ENCODE data around the gene NOLC1. TPM values are rescaled to one million over a fixed set of nuclear protein-coding genes. Genes with fewer than 3 reads are reported as not detected.

The NOLC1 gene
- total RNA-seq, 2 donors from 2014 or later: 92.0 to 93.5 TPM

DNA sequence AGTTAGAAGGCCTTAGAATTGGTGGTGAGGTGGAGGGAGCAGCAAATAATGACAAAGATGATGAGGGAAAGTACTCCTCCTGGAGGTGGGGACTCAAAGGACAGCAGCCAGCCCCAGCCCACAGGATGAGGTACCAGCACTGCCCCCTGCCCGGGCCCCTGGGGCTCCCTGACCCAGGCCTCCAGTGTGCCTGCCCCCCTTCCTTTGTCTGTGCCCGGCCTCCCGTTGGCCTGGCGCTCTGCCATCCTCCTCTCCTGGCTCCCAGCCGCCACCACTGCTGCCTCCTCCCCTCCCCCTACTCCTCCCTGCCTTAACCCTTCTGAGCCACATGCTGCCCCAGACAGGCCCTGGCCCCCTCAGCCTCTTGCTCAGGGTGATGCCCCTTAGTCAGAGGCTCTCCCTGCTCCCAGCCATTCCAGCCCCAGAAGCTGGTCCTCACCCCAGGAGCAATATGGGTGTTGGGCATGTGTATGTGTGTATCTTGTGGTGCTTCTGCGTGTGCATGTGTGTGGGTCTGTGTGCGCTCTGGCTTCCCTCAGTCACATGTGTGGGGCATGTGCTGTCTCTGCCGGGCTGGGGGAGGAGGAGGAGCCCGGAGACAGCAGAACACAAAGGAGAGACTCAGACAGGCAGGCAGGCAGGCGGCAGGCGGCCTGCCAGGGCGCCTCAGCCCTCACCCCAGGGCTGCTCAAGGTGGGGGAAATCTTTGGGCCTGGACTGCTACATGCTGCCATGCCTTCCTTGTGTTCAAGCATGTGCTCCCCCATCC, 34.6 kb upstream of the NOLC1 start:
- Mint-ChIP-seq H3K27ac (peak overlapping the region; percentile 97), H3K4me1 (peaks cover 64% of the 10 kb centered on the region), H3K27me3 (ENCODE audit: insufficient read depth) (no peaks in the 10 kb centered on the region), H3K4me3 (peak overlapping the region; percentile 75), H3K9me3 (no peaks in the 10 kb centered on the region), H3K36me3 (ENCODE audit: low read depth) (no peaks in the 10 kb centered on the region)
- Histone ChIP-seq H3K4me1 (ENCODE audit: control insufficient read depth, insufficient read depth, low read length) (peaks cover 15% of the 10 kb centered on the region), H3K9ac (ENCODE audit: extremely low read depth, low read length, poor library complexity, severe bottlenecking) (no peak overlapping the region), H3K9me3 (ENCODE audit: control insufficient read depth, low read length) (no peaks in the 10 kb centered on the region), H3K4me3 (ENCODE audit: low read length) (peak overlapping the region; percentile 80), H3K27me3 (ENCODE audit: control insufficient read depth, insufficient read depth, low read length, poor library complexity, severe bottlenecking) (no peaks in the 10 kb centered on the region), H3K27ac (ENCODE audit: low read depth, low read length) (peak overlapping the region; percentile 97), H3K36me3 (ENCODE audit: control insufficient read depth, insufficient read depth, low read length) (no peaks in the 10 kb centered on the region)
- WGBS, 2 experiments (ENCODE audit: insufficient coverage in 1 of 2, insufficient read length in 1 of 2): 23 to 37% methylated on average over 6 to 12 of the region's 12 CpGs
- TF ChIP-seq, protein P1, sequence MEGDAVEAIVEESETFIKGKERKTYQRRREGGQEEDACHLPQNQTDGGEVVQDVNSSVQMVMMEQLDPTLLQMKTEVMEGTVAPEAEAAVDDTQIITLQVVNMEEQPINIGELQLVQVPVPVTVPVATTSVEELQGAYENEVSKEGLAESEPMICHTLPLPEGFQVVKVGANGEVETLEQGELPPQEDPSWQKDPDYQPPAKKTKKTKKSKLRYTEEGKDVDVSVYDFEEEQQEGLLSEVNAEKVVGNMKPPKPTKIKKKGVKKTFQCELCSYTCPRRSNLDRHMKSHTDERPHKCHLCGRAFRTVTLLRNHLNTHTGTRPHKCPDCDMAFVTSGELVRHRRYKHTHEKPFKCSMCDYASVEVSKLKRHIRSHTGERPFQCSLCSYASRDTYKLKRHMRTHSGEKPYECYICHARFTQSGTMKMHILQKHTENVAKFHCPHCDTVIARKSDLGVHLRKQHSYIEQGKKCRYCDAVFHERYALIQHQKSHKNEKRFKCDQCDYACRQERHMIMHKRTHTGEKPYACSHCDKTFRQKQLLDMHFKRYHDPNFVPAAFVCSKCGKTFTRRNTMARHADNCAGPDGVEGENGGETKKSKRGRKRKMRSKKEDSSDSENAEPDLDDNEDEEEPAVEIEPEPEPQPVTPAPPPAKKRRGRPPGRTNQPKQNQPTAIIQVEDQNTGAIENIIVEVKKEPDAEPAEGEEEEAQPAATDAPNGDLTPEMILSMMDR (conservative IDR thresholded peaks at IDR 0.05): peak; percentile 64
- peak; percentile 83 for DNase-seq

DNA sequence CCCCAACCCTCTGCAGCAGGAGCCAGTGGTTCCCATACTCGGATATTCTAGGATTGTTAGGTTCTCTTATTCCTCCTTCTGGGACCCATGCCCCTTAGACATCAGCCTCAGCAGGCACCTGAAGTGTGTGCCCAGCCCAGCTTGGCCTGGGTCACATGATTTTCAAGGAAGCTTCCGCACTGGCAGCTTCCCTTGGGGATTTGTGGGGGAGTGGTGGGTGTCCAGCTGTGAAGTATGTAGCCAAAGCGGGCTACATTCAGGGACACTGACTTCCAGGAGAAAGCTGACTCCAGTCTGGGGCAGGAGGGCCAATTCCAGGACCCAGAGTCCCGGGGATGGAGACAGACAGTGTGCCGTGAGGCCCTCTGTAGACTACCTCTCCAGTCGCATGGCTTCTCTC, 33.3 kb upstream of the NOLC1 start:
- WGBS, 2 experiments (ENCODE audit: insufficient coverage in 1 of 2, insufficient read length in 1 of 2): 21 to 30% methylated on average over 3 to 6 of the region's 6 CpGs
- no peak overlapping the region for H3K9ac ChIP-seq (ENCODE audit: extremely low read depth, low read length, poor library complexity, severe bottlenecking)

DNA sequence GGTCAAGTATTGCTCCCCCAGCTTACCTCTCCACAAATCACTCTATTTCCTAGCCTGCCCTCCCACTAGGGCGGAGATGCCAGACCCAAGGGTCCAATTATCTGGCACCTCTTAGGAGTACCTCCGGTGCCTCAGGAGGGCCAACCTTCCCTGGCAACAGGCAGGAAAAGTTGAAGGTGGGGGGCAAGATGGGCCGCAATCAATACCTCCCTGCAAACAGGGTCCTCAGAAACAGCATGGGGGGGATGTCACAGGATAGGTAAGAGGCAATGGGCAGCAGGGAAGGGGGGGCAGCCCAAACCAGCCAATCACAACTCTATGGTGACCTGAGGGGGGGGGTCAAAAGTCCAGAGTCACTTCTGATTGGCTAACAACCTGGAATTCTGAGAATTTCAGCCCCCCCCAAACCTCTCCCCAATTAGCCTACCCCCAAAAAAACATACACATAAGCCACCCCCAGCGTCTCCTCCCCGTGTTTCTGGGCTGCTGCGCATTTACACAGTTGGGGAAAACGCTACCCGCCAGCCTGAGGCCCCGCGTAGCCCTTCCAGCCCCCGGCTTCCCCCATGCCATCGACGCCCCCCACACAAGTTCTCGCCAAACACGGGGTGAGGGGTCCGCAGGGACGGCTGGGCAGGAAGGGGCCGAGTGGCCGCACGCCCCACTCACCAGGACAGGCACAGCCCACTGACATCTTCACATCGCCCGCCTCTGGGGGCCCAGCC, 32.6 kb upstream of the NOLC1 start:
- H3K4me1 Mint-ChIP-seq: peaks cover 60% of the 10 kb centered on the region
- no peaks in the 10 kb centered on the region for H3K9me3 Mint-ChIP-seq
- H3K27me3 ChIP-seq (ENCODE audit: control insufficient read depth, insufficient read depth, low read length, poor library complexity, severe bottlenecking): no peaks in the 10 kb centered on the region
- H3K27me3 Mint-ChIP-seq (ENCODE audit: insufficient read depth): no peaks in the 10 kb centered on the region
- peak overlapping the region; percentile 92 for H3K27ac Mint-ChIP-seq
- H3K36me3 ChIP-seq (ENCODE audit: control insufficient read depth, insufficient read depth, low read length): no peaks in the 10 kb centered on the region
- 0% methylated on average over 3 to 22 of the region's 22 CpGs for WGBS, 2 experiments (ENCODE audit: insufficient coverage in 1 of 2, insufficient read length in 1 of 2)
- H3K4me1 ChIP-seq (ENCODE audit: control insufficient read depth, insufficient read depth, low read length): peaks cover 15% of the 10 kb centered on the region
- H3K9ac ChIP-seq (ENCODE audit: extremely low read depth, low read length, poor library complexity, severe bottlenecking): peak overlapping the region; percentile 79
- DNase-seq: peak; percentile 88
- TF ChIP-seq, protein P1 (conservative IDR thresholded peaks at IDR 0.05): no peak
- H3K4me3 ChIP-seq (ENCODE audit: low read length): peak overlapping the region; percentile 80
- no peaks in the 10 kb centered on the region for H3K36me3 Mint-ChIP-seq (ENCODE audit: low read depth)
- peak overlapping the region; percentile 75 for H3K4me3 Mint-ChIP-seq
- no peaks in the 10 kb centered on the region for H3K9me3 ChIP-seq (ENCODE audit: control insufficient read depth, low read length)
- peak overlapping the region; percentile 89 for H3K27ac ChIP-seq (ENCODE audit: low read depth, low read length)

More for the DNA sequence above, 33.3 kb upstream of the NOLC1 start:
- H3K4me1 Mint-ChIP-seq: peaks cover 60% of the 10 kb centered on the region
- H3K4me3 Mint-ChIP-seq: peak overlapping the region; percentile 75
- H3K27ac Mint-ChIP-seq: peak overlapping the region; percentile 97
- no peaks in the 10 kb centered on the region for H3K9me3 Mint-ChIP-seq
- Histone ChIP-seq H3K9me3 (ENCODE audit: control insufficient read depth, low read length) (no peaks in the 10 kb centered on the region), H3K36me3 (ENCODE audit: control insufficient read depth, insufficient read depth, low read length) (no peaks in the 10 kb centered on the region), H3K27ac (ENCODE audit: low read depth, low read length) (peak overlapping the region; percentile 97), H3K4me1 (ENCODE audit: control insufficient read depth, insufficient read depth, low read length) (peaks cover 15% of the 10 kb centered on the region), H3K27me3 (ENCODE audit: control insufficient read depth, insufficient read depth, low read length, poor library complexity, severe bottlenecking) (no peaks in the 10 kb centered on the region), H3K4me3 (ENCODE audit: low read length) (peak overlapping the region; percentile 80)
- H3K36me3 Mint-ChIP-seq (ENCODE audit: low read depth): no peaks in the 10 kb centered on the region
- TF ChIP-seq, protein P1 (conservative IDR thresholded peaks at IDR 0.05): no peak
- H3K27me3 Mint-ChIP-seq (ENCODE audit: insufficient read depth): no peaks in the 10 kb centered on the region
- DNase-seq: peak; percentile 76
